Left colon (tissue), 2 donors: Measurements from ENCODE around the gene PFKFB3. TPM values are rescaled to one million over a fixed set of nuclear protein-coding genes. Genes with fewer than 3 reads are reported as not detected.
"Not testable (repeated sequence)": the region's sequence is repeated elsewhere in the genome, so short reads cannot be mapped to it uniquely, and the experiment has no call there.

Experiments
- ATAC-seq: fragments of 200-7000 bp; cut with Tn5 transposase; one replicate; pipeline ENCODE4 v1.9.1; 2020; ENCODE audit warnings: mild to moderate bottlenecking, moderate library complexity
- DNase-seq, 2 donors: peaks; one replicate each; pipeline ENCODE4 v3.0.0-alpha.2; 2020
- intact Hi-C, 2 donors: fragments of 100-400 bp; cut with DNase I in 1 of 2; cut with micrococcal nuclease in 1 of 2; formaldehyde crosslinking; loops; one replicate each; pipeline versions ENCODE4 v1.11.2 to v1.14.0; 2022; cut with DNase I, micrococcal nuclease
- total RNA-seq, 2 donors: library from RNA; stranded (reverse); fragmentation: NEBNext Ultra II Directional; extraction: Animal tissue kit (Norgen Biotek cat#: 25700); gene quantifications; one replicate each; pipeline ENCODE4 v1.2.1, GENCODE V29; 2021
- donor health status: DM: no; HTN: no; CAD: no.
- donor health status: DM: yes; HTN: yes; CAD: no.

The PFKFB3 gene
- total RNA-seq, 2 donors from 2014 or later = 19.1 to 20.2 TPM

- ATAC-seq, DNase-seq, intact Hi-C loops: not testable (repeated sequence)
Observed at GRCh38 chr10:6248908-6249307, 46.2 kb downstream of the PFKFB3 start.

- intact Hi-C loops = no loop called here
- DNase-seq (no peak), ATAC-seq (no peak)
Observed at GRCh38 chr10:6249698-6250097, 47.0 kb downstream of the PFKFB3 start.

- intact Hi-C loops = no loop called here
- DNase-seq (no peak), ATAC-seq (no peak)
Observed at GRCh38 chr10:6250745-6251144, 48.0 kb downstream of the PFKFB3 start.

GRCh38 chr10:6254201-6254600, 51.5 kb downstream of the PFKFB3 start:
- ATAC-seq = no peak
- intact Hi-C loops = no loop called here
- DNase-seq = no peak

GRCh38 chr10:6255548-6256061, 52.9 kb downstream of the PFKFB3 start:
- peak in 1 of 2 donors; percentile 51 for DNase-seq
- peak; percentile 75 for ATAC-seq
- intact Hi-C loops = no loop called here

- no peak for DNase-seq
- intact Hi-C loops = no loop called here
- peak; percentile 58 for ATAC-seq
Observed at GRCh38 chr10:6256439-6256838, 53.7 kb downstream of the PFKFB3 start.

GRCh38 chr10:6259153-6259552, 56.4 kb downstream of the PFKFB3 start:
- ATAC-seq = no peak
- no peak for DNase-seq
- intact Hi-C loops = no loop called here

GRCh38 chr10:6260843-6261242, 58.1 kb downstream of the PFKFB3 start:
- DNase-seq = no peak
- intact Hi-C loops = no loop called here
- no peak for ATAC-seq

- intact Hi-C loops = no loop called here
- no peak for ATAC-seq
- no peak for DNase-seq
Observed at GRCh38 chr10:6267941-6268340, 65.2 kb downstream of the PFKFB3 start.

- intact Hi-C loops = no loop called here
- ATAC-seq = no peak
- DNase-seq = no peak
Observed at GRCh38 chr10:6269432-6269831, 66.7 kb downstream of the PFKFB3 start.

- DNase-seq (no peak), ATAC-seq (no peak)
- intact Hi-C loops = no loop called here
Observed at GRCh38 chr10:6269953-6270867, 67.5 kb downstream of the PFKFB3 start.

GRCh38 chr10:6270951-6271350, 68.2 kb downstream of the PFKFB3 start:
- no peak for DNase-seq
- intact Hi-C loops = no loop called here
- peak; percentile 57 for ATAC-seq

GRCh38 chr10:6271663-6272062, 68.9 kb downstream of the PFKFB3 start:
- intact Hi-C loops = no loop called here
- peak; percentile 75 for ATAC-seq
- DNase-seq = no peak

GRCh38 chr10:6272126-6272525, 69.4 kb downstream of the PFKFB3 start:
- no peak for DNase-seq

GRCh38 chr10:6273351-6273750, 70.6 kb downstream of the PFKFB3 start:
- DNase-seq = no peak
- intact Hi-C loops = no loop called here
- no peak for ATAC-seq

More at GRCh38 chr10:6272126-6272525, 69.4 kb downstream of the PFKFB3 start:
- intact Hi-C loops = no loop called here
- ATAC-seq = no peak

GRCh38 chr10:6274040-6274439, 71.3 kb downstream of the PFKFB3 start:
- ATAC-seq = no peak
- intact Hi-C loops = no loop called here
- DNase-seq = no peak

GRCh38 chr10:6274484-6274883, 71.8 kb downstream of the PFKFB3 start:
- ATAC-seq (no peak), DNase-seq (no peak)
- intact Hi-C loops = no loop called here

GRCh38 chr10:6275022-6275997, 72.6 kb downstream of the PFKFB3 start:
- DNase-seq (peak; percentile 69 to 84), ATAC-seq (peak; percentile 53)
- intact Hi-C loops = no loop called here

- DNase-seq = no peak
- intact Hi-C loops = no loop called here
- no peak for ATAC-seq
Observed at GRCh38 chr10:6276356-6276755, 73.6 kb downstream of the PFKFB3 start.
